Measurements from ENCODE around the gene CCDC187.
"Not testable (repeated sequence)": the region's sequence is repeated elsewhere in the genome, so short reads cannot be mapped to it uniquely, and the experiment has no call there.

The CCDC187 gene

DNA sequence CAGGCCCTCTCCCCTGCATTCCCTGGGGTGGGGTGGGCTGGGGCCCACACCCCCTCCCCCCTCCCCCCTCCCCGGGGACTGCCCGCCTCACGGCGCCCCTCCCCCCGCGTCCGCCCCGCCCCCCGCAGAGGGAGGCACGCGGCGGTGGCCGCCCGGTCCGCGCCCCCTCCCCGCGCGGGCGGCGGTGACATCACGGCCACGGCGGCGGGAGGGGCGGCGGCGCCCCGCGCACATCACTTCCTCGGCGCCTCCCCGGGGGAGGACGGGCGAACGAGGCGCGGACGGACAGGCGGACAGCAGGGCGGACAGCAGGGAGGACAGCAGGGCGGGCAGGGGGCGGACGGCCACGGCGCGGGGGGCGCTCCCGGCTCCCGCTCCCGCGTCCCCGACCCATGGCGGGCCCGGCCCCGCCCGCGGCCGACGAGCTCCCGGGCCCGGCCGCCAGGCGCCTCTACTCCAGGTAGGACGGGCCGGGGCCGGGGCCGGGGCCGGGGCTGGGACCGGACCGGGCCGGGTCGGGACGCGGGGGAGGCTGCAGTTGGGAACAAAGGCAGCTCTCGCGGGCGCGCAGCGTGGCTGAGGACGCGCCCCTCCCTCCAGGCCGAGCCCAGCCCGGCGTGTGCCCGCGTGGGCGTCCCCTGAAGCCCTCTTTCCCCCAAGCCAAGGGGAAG lies 23.5 kb upstream of the CCDC187 start, which contains the start of gene GPSM1:
Gene GPSM1 (plus strand): TSS at position 236 of the 671 bp plus-strand sequence. CDS start 157 bp downstream, at position 393.
- peak in 1 of 3 donors; percentile 31 for DNase-seq (ENCODE audit: low read depth in 2 of 3, low spot score in 1 of 3)

DNA sequence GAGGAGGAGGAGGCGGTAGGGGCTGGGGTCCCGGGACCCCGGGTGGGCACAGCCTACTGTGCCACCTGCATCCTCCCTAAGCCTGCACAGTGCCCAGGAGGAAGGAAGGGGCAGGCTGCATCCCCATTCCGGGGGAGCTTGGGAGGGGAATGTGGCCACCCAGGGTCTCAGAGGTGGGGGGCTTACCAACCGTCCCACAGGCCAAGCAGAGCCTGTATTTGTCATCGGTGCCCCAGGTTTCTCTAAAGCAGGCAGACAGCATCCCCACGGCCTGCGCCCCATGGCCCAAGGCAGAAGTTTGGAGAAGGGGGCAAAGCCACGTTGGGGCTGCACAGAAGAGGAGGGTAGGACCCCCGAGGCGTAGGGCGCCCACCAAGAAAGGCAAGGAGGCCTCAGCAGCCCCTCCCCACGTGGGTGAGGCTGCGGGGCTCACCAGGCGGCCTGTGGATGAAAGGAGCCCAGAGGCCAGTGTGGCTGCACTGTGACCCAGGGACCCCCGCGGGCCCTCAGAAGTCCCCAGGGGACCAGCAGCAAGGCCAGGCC lies 22.9 kb upstream of the CCDC187 start:
- DNase-seq (ENCODE audit: low read depth in 2 of 3, low spot score in 1 of 3), result no peak

DNA sequence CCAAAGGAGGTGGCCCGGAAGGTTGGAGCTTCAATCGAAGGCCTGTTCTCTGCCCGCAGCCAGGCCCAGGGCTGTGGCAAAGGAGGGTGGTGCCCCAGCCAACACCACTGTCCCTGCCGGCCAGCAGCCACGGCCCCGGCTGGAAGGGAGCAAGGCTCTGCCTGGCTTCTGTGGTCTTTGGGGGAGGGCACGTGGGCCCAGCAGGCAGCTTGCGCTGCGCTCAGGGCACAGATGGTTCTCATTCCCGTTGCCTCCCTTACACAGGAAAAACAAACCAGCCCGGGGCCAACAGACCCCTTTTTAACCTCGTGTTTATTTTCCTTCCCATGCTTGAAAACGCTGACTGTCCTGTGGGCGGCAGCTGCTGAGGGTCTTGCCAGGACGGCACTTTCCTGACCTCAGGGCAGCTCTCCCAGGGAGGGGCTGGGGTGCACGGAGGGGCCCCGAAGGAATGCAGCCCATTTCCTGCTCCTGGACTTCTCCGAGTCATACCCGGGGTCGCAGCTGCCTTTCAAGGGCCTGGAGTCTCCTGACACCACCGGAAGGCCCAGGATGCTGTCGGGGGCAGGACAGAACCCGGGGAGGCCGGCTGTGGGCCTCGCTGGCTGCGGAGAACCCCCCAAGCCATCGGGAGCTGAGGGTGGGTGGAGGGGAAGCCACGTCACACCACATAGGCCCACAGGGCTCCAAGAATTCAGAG lies 22.3 kb upstream of the CCDC187 start:
- no peak for DNase-seq (ENCODE audit: low read depth in 2 of 3, low spot score in 1 of 3)

DNA sequence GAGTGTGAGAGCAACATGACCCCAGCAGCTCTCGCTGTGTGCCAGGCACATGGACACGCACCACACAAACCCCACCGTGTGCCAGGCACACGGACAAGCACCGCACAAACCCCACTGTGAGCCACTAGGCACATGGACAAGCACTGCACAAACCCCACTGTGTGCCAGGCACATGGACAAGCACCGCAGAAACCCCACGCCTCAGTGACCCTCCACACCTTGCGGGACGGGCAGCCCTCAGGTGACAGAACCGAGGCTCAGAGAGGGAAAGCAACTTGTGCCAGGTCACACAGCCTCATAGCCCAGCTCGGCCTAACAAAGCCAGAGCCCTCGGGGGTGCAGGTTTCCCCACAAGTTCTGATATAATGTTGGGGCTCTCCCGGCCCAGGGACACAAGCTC lies 21.5 kb upstream of the CCDC187 start:
- DNase-seq (ENCODE audit: low read depth in 2 of 3, low spot score in 1 of 3), result no peak

DNA sequence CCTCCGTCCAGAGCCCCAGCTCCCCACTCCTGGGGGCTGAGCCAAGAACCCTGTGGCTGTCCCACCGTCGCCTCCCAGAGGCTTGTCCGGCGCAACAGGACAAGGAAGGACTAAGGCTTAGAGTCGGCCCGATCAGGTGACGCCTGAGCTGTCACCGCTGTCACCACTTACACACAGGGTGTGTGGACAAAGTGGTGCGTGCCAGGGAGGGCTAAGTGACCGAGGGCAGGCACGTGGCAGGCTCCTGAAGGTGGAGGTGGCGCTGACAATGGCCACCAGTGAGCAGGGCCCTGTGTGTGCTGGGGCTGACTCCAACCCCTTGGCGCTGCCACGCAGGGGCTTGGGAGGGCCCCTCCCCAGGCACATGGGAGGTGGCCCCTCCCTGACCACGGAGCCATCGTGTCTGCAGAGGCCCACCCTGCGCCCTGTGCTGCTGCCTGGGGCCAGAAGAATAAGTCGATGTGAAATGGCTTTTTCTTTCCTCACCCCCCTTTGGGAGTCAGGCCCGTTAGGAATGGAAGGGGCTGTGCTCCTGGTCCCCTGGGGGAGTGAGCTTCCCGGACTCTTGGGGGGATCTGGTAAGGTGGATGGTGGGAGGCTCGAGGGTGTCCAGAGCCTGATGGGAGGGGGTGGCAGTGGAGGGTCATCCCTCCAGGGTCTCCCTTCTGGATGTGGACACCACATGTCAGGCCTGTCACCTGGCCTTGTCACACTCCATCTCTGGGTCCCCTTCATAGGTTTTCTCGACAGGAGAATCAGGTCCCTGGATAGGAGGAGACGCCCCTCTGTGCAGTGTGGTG lies 20.8 kb upstream of the CCDC187 start:
- no peak for DNase-seq (ENCODE audit: low read depth in 2 of 3, low spot score in 1 of 3)

DNA sequence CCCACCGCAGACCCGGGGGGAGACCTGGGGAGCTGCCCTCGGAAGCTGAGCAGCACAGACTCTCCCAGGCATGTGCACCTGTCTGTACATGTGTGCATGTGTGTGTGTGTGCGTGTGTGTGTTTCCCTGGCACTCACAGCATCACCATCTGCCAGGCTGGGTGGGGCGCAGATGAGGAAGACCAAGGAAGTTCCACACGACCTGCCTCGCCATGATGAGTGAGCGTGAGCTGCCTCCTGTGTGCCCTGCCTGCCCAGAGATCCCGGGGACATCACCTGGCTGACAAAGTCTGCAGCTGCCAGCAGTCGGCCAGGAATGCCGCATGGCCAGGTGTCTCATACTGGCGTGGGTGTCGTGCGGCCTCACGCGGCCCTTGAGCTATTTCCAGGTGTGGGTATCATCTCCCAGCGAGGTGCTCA lies 19.5 kb upstream of the CCDC187 start:
- no peak for DNase-seq (ENCODE audit: low read depth in 2 of 3, low spot score in 1 of 3)

DNA sequence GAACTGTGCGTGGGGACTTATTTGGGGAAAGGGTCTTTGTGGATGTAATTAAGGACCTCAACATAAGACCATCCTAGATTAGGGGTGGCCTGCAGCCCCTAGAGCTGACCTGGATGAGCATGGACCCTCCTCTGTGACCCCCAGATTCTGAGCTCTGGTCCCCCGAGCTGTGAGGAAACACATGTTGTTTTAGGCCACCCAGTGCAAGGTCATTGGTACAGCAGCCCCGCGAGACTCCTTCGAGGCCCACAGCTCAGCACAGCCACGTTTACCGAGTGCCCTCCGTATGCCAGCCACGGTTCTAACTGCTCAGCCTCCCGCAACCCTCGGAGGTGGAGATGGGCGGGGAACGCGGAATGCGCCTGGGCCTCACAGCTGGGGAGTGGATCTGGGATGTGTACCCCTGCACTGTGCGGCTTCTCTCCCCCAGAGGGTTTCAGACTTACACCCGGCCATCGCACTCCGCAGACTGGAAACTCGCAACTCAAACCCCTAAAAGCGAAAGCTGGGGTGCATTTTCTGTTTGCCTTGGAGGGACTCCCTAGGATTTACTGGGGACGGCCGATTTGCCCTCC lies 18.9 kb upstream of the CCDC187 start:
- no peak for DNase-seq (ENCODE audit: low read depth in 2 of 3, low spot score in 1 of 3)

DNA sequence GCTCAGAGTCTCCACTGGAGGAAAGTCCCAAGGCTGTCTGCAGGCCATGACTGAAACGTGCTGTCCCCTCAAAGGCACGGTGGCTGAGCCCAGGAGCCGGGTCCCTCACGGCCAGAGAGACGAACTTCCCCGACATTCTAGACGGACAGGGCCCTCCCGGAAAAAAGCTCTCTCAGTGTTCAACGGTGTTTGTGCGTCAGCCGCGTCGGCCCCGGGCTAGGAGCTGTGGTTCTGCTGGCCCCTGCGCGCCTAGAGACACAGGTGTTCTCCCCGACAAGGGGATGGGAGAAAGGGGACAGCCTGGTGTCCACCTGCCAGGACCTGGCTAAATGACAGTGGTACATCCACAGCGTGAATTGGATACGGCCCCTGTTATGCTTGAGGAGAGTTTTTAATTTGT lies 17.7 kb upstream of the CCDC187 start:
- no peak for DNase-seq (ENCODE audit: low read depth in 2 of 3, low spot score in 1 of 3)

DNA sequence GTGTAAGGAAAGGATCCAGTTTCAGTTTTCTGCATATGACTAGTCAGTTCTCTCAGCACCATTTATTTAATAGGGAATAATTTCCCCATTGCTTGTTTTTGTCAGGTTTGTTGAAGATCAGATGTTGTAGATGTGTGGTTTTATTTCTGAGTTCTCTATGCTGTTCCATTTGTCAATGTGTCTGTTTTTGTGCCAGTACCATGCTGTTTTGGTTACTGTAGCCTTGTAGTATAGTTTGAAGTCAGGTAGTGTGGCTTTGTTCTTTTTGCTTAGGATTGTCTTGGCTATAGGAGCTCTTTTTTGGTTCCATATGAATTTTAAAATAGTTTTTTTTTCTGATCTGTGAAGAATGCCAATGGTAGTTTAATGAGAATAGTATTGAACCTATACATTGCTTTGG lies 17.1 kb upstream of the CCDC187 start:
- not testable (repeated sequence) for DNase-seq (ENCODE audit: low read depth in 2 of 3, low spot score in 1 of 3)

DNA sequence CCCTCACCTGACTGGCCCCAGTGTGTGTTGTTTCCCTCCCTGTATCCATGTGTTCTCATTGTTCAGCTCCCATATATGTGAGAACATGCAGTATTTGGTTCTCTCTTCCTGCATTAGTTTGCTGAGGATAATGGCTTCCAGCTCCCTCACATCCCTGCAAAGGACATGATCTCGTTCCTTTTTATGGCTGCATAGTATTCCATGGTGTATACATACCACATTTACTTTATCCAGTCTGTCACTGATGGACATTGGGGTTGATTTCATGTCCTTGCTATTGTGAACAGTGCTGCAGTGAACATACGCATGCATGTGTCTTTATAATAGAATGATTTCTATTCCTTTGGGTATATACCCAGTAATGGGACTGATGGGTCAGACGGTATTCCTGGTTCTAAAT lies 16.1 kb upstream of the CCDC187 start:
- DNase-seq (ENCODE audit: low read depth in 2 of 3, low spot score in 1 of 3), result not testable (repeated sequence)

DNA sequence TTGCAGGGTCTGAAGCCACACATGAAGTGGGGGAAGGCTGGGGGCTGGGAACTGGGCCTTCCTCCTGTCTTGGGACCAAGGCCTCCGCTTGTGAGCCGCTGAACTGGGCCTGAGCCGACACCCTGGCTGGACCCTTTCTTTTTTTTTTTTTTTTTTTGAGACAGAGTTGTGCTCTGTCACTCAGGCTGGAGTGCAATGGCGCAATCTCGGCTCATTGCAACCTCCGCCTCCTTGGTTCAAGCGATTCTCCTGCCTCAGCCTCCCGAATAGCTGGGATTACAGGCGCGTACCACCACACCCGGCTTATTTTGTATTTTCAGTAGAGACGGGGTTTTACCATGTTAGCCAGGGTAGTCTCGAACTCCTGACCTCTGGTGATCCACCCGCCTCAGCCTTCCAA lies 15.3 kb upstream of the CCDC187 start:
- not testable (repeated sequence) for DNase-seq (ENCODE audit: low read depth in 2 of 3, low spot score in 1 of 3)

DNA sequence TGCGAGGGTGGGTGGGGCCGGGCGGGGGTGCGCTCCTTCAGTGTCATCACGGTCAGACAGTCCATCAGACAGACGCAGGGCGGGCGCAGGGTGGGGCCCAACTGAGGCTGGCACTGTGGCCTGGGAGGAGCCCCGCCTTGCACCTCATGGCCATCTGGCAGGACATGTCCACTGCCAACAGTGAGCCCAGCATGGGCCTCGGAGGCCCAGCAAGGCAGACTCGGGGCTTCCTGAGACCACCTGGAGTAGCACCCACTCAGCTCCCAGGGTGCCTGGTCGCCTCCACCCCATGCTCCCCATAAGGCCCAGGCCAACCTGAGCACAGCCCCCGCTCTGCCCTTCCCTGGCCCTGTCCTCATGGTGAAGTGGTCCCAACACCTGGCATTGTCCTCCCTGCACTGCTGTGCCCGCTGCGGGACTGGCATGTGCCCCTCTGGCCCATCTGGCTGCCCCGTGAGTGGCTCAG lies 14.9 kb upstream of the CCDC187 start:
- no peak for DNase-seq (ENCODE audit: low read depth in 2 of 3, low spot score in 1 of 3)

DNA sequence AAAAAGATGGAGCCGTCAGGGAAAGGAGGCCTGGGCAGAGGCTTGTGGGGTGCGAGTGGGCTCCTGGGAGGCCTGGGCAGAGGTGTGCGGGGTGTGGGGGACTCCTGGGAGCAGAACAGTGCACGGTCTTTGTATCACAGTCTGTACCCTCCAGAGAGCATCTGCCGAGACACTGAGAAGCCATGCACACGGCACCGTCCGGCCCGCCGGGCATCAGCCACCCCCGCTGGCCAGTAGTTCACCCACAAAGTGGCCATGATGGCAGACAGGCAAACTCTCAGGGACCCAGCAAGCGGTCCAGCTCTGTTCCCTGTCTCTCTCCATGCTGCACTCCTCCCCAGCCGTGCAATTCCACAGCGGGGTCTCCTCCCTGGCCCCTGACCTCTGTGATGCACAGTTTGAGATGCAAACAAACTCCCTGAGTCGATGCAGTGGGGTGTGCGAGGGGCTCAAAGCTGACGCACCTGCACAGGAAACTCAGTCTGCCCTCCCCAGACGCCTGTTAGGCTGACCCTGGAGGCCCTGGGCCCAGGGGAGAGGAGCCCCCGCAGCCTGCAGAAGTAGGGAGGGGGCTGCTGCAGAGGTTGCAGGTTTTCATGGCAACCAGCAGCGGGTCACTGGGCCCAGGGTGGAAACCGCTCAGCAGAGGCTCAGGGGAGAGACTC lies 14.3 kb upstream of the CCDC187 start:
- DNase-seq (ENCODE audit: low read depth in 2 of 3, low spot score in 1 of 3), result no peak

DNA sequence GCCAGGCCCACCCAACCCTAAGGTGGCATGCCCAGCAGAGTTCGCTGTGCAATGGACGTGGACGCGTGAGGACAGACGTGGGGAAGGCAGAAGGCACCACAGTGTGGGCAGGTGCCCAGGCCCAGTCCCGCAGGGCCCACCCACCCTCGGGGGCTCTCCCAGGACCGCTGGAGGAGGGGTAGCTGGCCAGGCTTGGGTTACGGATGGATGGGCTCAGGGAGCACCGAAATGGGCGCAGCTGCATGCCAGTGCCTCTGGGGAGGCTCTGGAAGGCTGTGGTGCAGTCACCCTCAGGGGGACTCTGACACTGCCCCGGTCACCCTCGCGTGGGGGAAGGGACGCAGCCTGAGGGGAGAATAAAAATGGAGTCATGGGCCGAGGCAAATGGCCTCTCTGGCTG lies 13.8 kb upstream of the CCDC187 start:
- no peak for DNase-seq (ENCODE audit: low read depth in 2 of 3, low spot score in 1 of 3)

DNA sequence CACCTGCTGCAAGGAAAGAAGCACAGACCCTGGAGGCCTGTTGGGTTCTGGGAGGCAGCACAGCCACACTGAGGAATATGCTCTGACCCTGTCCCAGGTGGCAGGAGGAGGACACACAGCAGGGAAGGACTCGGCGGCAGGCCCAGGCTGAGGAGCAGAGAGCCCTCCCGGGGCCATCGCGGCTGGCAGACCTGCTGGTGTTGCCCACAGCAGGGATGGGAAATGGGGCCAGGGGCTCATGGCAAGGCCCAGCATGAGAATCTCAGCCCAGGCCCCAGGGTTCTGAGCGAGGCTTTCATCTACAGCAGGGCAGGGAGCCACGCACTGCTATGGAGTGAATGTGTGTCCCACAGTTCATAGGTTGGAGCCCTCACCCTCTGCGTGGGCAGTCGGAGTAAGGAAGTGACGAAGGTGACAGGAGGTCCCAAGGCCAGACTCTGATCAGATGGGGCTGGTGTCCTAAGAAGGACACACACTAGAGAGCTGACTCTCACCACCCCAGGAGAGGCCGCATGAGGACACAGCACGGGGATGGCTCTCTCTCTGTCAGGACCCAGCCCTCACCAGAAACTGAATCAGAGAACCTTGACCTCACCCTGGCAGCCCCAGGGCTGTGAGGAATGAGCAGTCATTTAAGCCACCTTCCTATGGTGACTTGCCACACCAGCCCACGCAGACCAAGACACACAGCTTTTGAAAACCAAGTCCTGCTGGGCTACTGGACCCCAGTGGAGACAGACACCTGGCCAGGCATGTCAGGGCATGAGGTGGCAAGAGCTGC lies 13.2 kb upstream of the CCDC187 start:
- DNase-seq (ENCODE audit: low read depth in 2 of 3, low spot score in 1 of 3), result no peak

DNA sequence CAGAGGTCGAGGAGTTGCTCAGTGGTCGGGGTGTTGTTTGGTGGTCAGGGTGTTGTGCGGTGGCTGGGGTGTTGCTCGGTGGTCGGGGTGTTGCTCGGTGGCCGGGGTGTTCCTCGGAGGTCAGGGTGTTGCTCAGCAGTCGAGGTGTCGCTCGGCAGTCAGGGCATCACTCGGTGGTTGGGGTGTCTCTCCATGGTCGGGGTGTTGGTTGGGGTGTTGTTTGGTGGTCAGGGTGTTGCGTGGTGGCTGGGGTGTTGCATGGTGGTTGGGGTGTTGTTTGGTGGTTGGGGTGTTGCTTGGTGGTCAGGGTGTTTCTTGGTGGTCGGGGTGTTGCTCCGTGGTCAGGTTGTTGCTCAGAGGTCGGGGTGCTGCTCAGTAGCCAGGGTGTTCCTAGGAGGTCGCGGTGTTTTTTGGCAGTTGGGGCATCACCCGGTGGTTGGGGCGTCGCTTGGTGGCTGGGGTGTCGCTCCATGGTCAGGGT lies 12.4 kb upstream of the CCDC187 start:
- DNase-seq (ENCODE audit: low read depth in 2 of 3, low spot score in 1 of 3), result no peak

DNA sequence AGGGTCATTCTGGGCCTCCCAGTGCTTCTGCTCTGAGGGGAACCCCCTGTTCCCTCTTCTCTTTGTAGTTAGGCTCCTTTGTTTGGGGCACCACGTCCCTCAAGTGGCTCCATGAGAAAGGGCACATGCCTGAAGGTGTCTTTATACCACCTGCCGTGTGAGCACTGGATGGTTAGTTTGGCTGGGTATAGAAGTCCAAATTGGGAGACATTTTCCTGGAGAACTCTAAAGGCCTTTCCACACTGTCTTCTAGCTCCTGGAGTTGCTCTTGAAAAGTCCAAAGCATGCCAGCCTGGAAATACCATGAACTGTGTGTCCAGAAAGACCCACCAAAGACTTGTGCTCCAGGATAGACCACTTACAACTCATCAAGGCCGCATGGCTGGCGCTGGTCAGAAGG lies 11.1 kb upstream of the CCDC187 start:
- DNase-seq (ENCODE audit: low read depth in 2 of 3, low spot score in 1 of 3), result no peak

DNA sequence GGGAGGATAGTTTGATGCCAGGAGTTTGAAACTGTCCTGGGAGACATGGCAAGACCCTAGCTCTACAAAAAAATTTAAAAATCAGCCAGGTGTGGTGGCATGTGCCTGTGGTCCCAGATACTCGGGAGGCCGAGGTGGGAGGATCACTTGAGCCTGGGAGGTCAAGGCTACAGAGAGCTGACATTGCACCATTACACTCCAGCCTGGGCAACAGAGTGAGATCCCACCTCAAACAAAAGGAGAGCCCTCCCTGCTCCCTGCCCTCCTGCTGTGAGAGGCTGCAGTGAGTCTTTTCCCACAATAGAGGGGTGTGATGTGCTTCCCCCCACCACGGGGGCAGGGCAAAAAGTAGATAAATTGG lies 10.1 kb upstream of the CCDC187 start:
- no peak for DNase-seq (ENCODE audit: low read depth in 2 of 3, low spot score in 1 of 3)

DNA sequence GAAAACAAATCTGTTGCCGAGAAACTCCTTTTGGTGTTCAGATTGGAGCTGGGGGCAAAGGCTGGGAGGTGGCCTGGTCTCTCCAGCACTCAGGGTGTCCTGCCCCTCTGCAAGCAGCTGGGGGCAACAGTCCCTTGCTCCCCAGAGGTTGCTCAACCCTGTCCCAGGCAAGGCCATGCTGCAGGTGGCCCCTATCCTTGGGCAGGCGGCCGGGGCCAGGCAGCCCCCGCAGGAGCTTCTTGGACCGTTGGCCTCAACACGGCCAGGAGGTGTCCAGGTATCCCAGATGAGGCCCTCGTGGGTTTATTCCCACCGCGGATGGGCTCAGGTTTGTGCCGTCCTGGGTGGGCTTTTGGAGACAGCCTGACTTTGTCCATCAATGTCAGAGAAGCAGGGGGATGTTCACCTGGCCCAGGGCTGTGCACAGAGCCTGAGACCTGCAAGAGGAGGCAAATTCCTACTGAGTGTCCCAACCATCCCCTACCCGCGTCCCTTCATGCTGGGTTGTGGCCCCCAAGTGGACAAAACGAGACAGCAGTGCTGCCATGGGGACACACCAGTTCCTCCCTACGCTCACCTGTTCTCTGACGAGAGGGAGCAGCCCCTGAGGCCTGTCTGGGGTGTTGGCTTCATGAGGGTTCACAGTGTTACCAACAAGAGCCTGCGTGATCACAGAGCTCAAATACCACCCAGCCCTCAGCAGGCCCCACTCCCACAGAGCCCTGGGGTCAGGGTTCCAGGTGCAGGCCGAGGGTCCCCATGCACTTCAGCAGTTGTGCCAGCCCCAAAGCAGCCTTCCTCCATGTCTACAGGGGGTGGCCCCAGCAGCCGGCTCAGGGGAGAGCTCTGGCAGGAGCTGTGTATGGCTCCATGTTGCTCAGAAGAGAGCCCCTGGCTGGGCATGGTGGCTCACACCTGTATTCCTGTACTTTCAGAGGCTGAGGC lies 9.5 kb upstream of the CCDC187 start:
- no peak for DNase-seq (ENCODE audit: low read depth in 2 of 3, low spot score in 1 of 3)
